Neural progenitor cell (in vitro differentiated cells): ENCODE measurements around the gene SRRM2.

Source experiments
- EZH2 ChIP-seq: fragments of 200-600 bp; sonication (generic); IDR thresholded peaks from 2 replicates; pipeline ENCODE4 v1.6.1; 2017; ENCODE audit warnings: antibody characterized with exemption, mild to moderate bottlenecking, moderate library complexity
- TF ChIP-seq, protein P1 (sequence below): fragments of 200-600 bp; sonication (generic); IDR thresholded peaks from 2 replicates; pipeline ENCODE4 v1.5.1; 2017; ENCODE audit warnings: antibody characterized with exemption, mild to moderate bottlenecking

DNA sequence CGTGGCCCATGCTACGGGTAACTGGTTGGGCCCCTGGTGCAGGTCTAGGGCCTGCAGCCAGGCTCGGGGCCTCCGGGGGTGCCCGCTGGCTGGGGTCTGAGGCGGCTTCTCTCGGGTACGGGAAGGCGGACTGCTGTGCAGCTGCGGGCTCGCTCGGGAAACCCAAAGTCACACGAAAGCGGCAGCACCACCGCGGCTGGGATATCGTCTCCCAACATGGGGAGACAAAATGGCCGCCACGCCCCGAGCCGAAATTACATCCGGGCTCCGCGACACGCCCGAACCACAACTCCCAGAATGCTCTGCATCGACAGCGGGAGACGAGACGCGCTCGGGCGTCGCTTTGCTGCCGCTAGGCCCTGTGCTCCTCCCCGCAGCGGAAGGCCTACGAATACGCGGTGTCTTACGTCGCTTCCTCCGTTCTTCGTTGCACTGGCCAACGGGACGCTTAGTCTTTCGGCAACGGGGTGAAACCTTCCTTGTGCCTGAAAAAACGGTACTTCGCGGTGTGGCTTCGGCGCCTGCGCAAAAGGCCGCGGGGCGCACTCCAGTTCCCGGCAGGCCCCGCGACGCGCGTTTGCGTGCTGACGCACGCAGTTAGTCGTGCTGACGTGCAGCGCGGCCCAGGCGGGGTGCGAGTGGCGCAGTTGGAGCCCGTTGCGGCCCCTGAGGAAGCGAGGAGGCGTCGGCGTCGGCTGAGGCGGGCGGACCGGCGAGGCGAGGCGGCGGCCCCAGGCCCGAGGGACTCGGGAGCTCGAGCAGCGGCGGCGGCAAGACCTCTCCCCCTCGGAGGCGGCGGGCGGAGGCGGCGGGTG lies at the start of gene SRRM2:
- peak; percentile 53 for TF ChIP-seq EZH2
- TF ChIP-seq, protein P1, sequence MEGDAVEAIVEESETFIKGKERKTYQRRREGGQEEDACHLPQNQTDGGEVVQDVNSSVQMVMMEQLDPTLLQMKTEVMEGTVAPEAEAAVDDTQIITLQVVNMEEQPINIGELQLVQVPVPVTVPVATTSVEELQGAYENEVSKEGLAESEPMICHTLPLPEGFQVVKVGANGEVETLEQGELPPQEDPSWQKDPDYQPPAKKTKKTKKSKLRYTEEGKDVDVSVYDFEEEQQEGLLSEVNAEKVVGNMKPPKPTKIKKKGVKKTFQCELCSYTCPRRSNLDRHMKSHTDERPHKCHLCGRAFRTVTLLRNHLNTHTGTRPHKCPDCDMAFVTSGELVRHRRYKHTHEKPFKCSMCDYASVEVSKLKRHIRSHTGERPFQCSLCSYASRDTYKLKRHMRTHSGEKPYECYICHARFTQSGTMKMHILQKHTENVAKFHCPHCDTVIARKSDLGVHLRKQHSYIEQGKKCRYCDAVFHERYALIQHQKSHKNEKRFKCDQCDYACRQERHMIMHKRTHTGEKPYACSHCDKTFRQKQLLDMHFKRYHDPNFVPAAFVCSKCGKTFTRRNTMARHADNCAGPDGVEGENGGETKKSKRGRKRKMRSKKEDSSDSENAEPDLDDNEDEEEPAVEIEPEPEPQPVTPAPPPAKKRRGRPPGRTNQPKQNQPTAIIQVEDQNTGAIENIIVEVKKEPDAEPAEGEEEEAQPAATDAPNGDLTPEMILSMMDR = no peak
